GM12878 (cell line): ENCODE data around the gene WWC2. TPM values are rescaled to one million over a fixed set of nuclear protein-coding genes. Genes with fewer than 3 reads are reported as not detected.

Experiments
- ATAC-seq: fragments of 200-7000 bp; cut with Tn5 transposase; 3 replicates; pipeline ENCODE4 v1.9.1; 2020; ENCODE audit warnings: mild to moderate bottlenecking, moderate library complexity
- BruUV-seq: library from RNA; stranded (reverse); fragments of 400-500 nt; replicated peaks from 2 replicates; lab custom pipeline; 2021; lab: Mats Ljungman, UMichigan
- CTCF ChIA-PET: fragments of 300-600 bp; sonication (Branson Sonifier 250); formaldehyde crosslinking; extraction: SDS; loops from one replicate; lab custom pipeline; 2021; ENCODE audit warnings: inconsistent platforms; lab: Yijun Ruan, JAX
- POLR2A ChIA-PET: fragments of 350-600 bp; formaldehyde crosslinking; extraction: SDS; loops from one replicate; lab custom pipeline; 2021; ENCODE audit warnings: inconsistent platforms; lab: Charles Lee
- RAD21 ChIA-PET: fragments of 300-600 bp; sonication (Branson Sonifier 250); formaldehyde crosslinking; loops from one replicate; lab custom pipeline; 2023; ENCODE audit warnings: antibody characterized with exemption; ENCODE audit not compliant: unreplicated experiment; lab: Charles Lee
- SMC1A ChIA-PET: fragments of 300-600 bp; sonication (Branson Sonifier 250); formaldehyde crosslinking; loops from one replicate; lab custom pipeline; 2023; ENCODE audit not compliant: unreplicated experiment, uncharacterized antibody; lab: Charles Lee
- DNase-seq: peaks from one replicate; pipeline ENCODE4 v3.0.0-alpha.2; 2011; ENCODE audit warnings: low read depth, low spot score
- FAIRE-seq: peaks from 3 replicates; lab custom pipeline; 2011; peaks lifted over from hg19 to GRCh38; lab: Jason Lieb, UNC
- H2AFZ ChIP-seq: 2 replicates; pipeline ENCODE4 v1.6.0; 2011; ENCODE audit warnings: low read depth, low read length, control low read depth; ENCODE audit not compliant: control insufficient read depth
- H3K27ac ChIP-seq: 2 replicates; pipeline ENCODE4 v1.5.1; 2011; ENCODE audit warnings: control low read depth; ENCODE audit not compliant: control insufficient read depth, insufficient read depth
- H3K27me3 ChIP-seq, 2 experiments: replicated peaks in 1 of 2; 2 replicates each; pipeline versions ENCODE4 v1.6.0 to v1.6.1; 2011; ENCODE audit warnings: low read length in 1 of 2; ENCODE audit not compliant: control insufficient read depth in 2 of 2, insufficient read depth in 2 of 2
- H3K36me3 ChIP-seq, 2 experiments: 2 replicates each; pipeline ENCODE4 v1.5.1; 2011; ENCODE audit warnings: low read length in 1 of 2; ENCODE audit not compliant: control insufficient read depth in 2 of 2, insufficient read depth in 2 of 2
- H3K4me1 ChIP-seq: 2 replicates; pipeline ENCODE4 v1.6.1; 2011; ENCODE audit warnings: mild to moderate bottlenecking, low read length, moderate library complexity, mixed read lengths; ENCODE audit not compliant: control insufficient read depth, insufficient read depth
- H3K4me2 ChIP-seq: 2 replicates; pipeline ENCODE4 v1.6.0; 2011; ENCODE audit warnings: control low read depth; ENCODE audit not compliant: control insufficient read depth, insufficient read depth
- H3K4me3 ChIP-seq: fragments of 200-600 bp; sonication (generic); 2 replicates; pipeline ENCODE4 v1.5.1; 2016
- H3K79me2 ChIP-seq: 2 replicates; pipeline ENCODE4 v1.6.0; 2011; ENCODE audit warnings: low read length; ENCODE audit not compliant: control insufficient read depth, insufficient read depth
- H3K9ac ChIP-seq: 2 replicates; pipeline ENCODE4 v1.8.0; 2011; ENCODE audit warnings: low read length, control low read depth, mixed read lengths; ENCODE audit not compliant: control insufficient read depth, insufficient read depth
- H3K9me3 ChIP-seq: replicated peaks from 3 replicates; pipeline ENCODE4 v1.5.1; 2011; ENCODE audit warnings: mild to moderate bottlenecking, low read length; ENCODE audit not compliant: control insufficient read depth, insufficient read depth
- H4K20me1 ChIP-seq: 2 replicates; pipeline ENCODE4 v1.6.0; 2011; ENCODE audit not compliant: control insufficient read depth, insufficient read depth
- CBFB ChIP-seq: IDR thresholded peaks from 2 replicates; pipeline ENCODE4 v1.6.1; 2016; ENCODE audit warnings: antibody characterized with exemption, low read depth
- CBX5 ChIP-seq: sonication (generic); IDR thresholded peaks from 2 replicates; pipeline ENCODE4 v1.6.1; 2016; ENCODE audit warnings: low read depth, moderate library complexity, mild to moderate bottlenecking, inconsistent platforms
- CREB1 ChIP-seq: IDR thresholded peaks from 2 replicates; pipeline ENCODE4 v1.6.1; 2012; ENCODE audit warnings: low read depth, mild to moderate bottlenecking, inconsistent platforms
- E2F8 ChIP-seq: fragments of 450-650 bp; IDR thresholded peaks from 2 replicates; pipeline ENCODE4 v1.6.1; 2018; ENCODE audit warnings: mild to moderate bottlenecking, low read depth, moderate library complexity; ENCODE audit not compliant: partially characterized antibody
- ELK1 ChIP-seq: IDR thresholded peaks from 2 replicates; pipeline ENCODE4 v1.6.1; 2012; ENCODE audit warnings: low read depth, low read length, improper control_type of control experiment
- IRF4 ChIP-seq: IDR thresholded peaks from 2 replicates; pipeline ENCODE4 v1.6.1; 2011; ENCODE audit warnings: low read depth, low read length
- JUNB ChIP-seq: IDR thresholded peaks from 2 replicates; pipeline ENCODE4 v1.6.1; 2016; ENCODE audit warnings: antibody characterized with exemption, mild to moderate bottlenecking
- LARP7 ChIP-seq: fragments of 450-650 bp; IDR thresholded peaks from 2 replicates; pipeline ENCODE4 v1.6.1; 2017; ENCODE audit warnings: mild to moderate bottlenecking
- MAX ChIP-seq: IDR thresholded peaks from 2 replicates; pipeline ENCODE4 v1.6.1; 2012; ENCODE audit warnings: low read depth, low read length, improper control_type of control experiment
- NFIC ChIP-seq: IDR thresholded peaks from 2 replicates; pipeline ENCODE4 v1.6.1; 2012; ENCODE audit warnings: low read depth, mild to moderate bottlenecking, inconsistent platforms, low read length, moderate library complexity
- PBX3 ChIP-seq: IDR thresholded peaks from 2 replicates; pipeline ENCODE4 v1.6.1; 2011; ENCODE audit warnings: mild to moderate bottlenecking, low read depth, low read length, moderate library complexity; ENCODE audit not compliant: insufficient replicate concordance
- RCOR1 ChIP-seq: conservative IDR thresholded peaks from 2 replicates; pipeline ENCODE4 v1.6.1; 2012; ENCODE audit warnings: low read depth, low read length, improper control_type of control experiment
- SMARCA5 ChIP-seq: fragments of 450-650 bp; IDR thresholded peaks from 2 replicates; pipeline ENCODE4 v1.6.1; 2017; ENCODE audit warnings: mild to moderate bottlenecking
- SMC3 ChIP-seq: IDR thresholded peaks from 2 replicates; pipeline ENCODE4 v1.6.1; 2011; ENCODE audit warnings: low read length, improper control_type of control experiment, borderline replicate concordance
- SREBF1 ChIP-seq: IDR thresholded peaks from 2 replicates; pipeline ENCODE4 v1.6.1; 2012; ENCODE audit warnings: mild to moderate bottlenecking, low read length
- YY1 ChIP-seq: IDR thresholded peaks from 2 replicates; pipeline ENCODE4 v1.6.1; 2011; ENCODE audit warnings: low read depth, mild to moderate bottlenecking, low read length
- ZBTB33 ChIP-seq: fragments of 450-650 bp; IDR thresholded peaks from 2 replicates; pipeline ENCODE4 v1.6.1; 2017; ENCODE audit warnings: mild to moderate bottlenecking
- WGBS: methylation state at CpG from one replicate; pipeline ENCODE4 v1.1.6; 2016; ENCODE audit warnings: low lambda C conversion rate; ENCODE audit not compliant: insufficient replicate concordance, insufficient coverage; ENCODE audit errors: missing lambda C conversion rate; 5-methylcytosine and 5-hydroxymethylcytosine counted together
- in situ Hi-C: fragments of 300-500 bp; cut with MboI; formaldehyde crosslinking; loops from 9 replicates; pipeline ENCODE4 v1.14.3; 2018; ENCODE audit warnings: mixed read lengths
- intact Hi-C: fragments of 100-400 bp; cut with micrococcal nuclease; formaldehyde crosslinking; loops from one replicate; pipeline ENCODE4 v1.14.2; 2022; ENCODE audit not compliant: unreplicated experiment
- polyA plus RNA-seq, 11 experiments: library from polyadenylated mRNA; depleted of rRNA in 4 of 11; unstranded in 6 of 11; stranded (reverse) in 5 of 11; fragments of >200 nt; fragmentation: Nextera tagmentation in 4 of 11; fragmentation: Illumina TruSeq in 1 of 11; extraction: Ambion mirVana in 4 of 11; extraction: Trizol in 1 of 11; gene quantifications; 1 replicate in 1 of 11; 2 replicates in 10 of 11; pipeline versions ENCODE4 v1.2.1 to v1.2.3, GENCODE V29; 2011 to 2016; ENCODE audit warnings: inconsistent platforms in 2 of 11, missing spikeins in 2 of 11, low read depth in 1 of 11
- total RNA-seq, 4 experiments: library from RNA; depleted of rRNA in 3 of 4; stranded (reverse); fragments of >200 nt in 3 of 4; fragmentation: Illumina TruSeq in 1 of 4; extraction: Trizol in 1 of 4; gene quantifications; 2 replicates each; pipeline versions ENCODE4 v1.2.1 to v1.2.3, GENCODE V29; 2013 to 2021

The WWC2 gene
- total and polyA plus RNA-seq, 10 of the 15 experiments (the other 5 are each of a cell fraction or from before 2014, with no cell fraction given) = 0.02 to 0.72 (median 0.06) TPM; not detected in 3

GRCh38 chr4:183350317-183351071, 251.4 kb downstream of the WWC2 start:
- SMC1A ChIA-PET = no interaction called here
- 58% methylated on average over 17 of the region's 17 CpGs for WGBS
- TF ChIP-seq E2F8 = no peak
- TF ChIP-seq CREB1 = no peak
- no peak for TF ChIP-seq PBX3
- TF ChIP-seq IRF4 = no peak
- no peak for TF ChIP-seq YY1
- no peak for TF ChIP-seq MAX
- TF ChIP-seq LARP7 = no peak
- no peak for TF ChIP-seq ELK1
- TF ChIP-seq CBX5 = no peak
- TF ChIP-seq ZBTB33 = no peak
- TF ChIP-seq SMARCA5 = no peak
- no peak for TF ChIP-seq JUNB
- no peak for TF ChIP-seq CBFB
- TF ChIP-seq SMC3 = no peak
- TF ChIP-seq SREBF1 = no peak
- no peak for TF ChIP-seq NFIC
- no peak for TF ChIP-seq RCOR1
- ATAC-seq (no peak), DNase-seq (no peak), FAIRE-seq (no peak)
- Histone ChIP-seq H3K4me2 (no peak overlapping the region), H3K27ac (no peak overlapping the region), H3K36me3 (no peaks in the 10 kb centered on the region), H3K4me3 (no peak overlapping the region), H3K27me3 (no peaks in the 10 kb centered on the region; a peak in 1 of 4 replicates), H4K20me1 (no peaks in the 10 kb centered on the region), H3K9me3 (no peaks in the 10 kb centered on the region), H3K4me1 (no peaks in the 10 kb centered on the region), H3K79me2 (no peaks in the 10 kb centered on the region), H2AFZ (no peak overlapping the region), H3K9ac (no peak overlapping the region)
- POLR2A ChIA-PET = interaction anchor here (0.6 kb wide), 1 partner anchor 1409 kb away, joined by 4 read pairs; no protein-coding TSS in a partner anchor
- RAD21 ChIA-PET = no interaction called here
- in situ Hi-C loops (no loop called here), intact Hi-C loops (no loop called here)
- no TSS peak for BruUV-seq
- CTCF ChIA-PET = interaction anchor here (1.1 kb wide), 1 partner anchor 64 kb away, joined by 4 read pairs; no protein-coding TSS in a partner anchor
